A549 (cell line): ENCODE data around the gene LENG1.

Experiments used
- CEBPB ChIP-seq, 2 experiments: fragments of >200 bp in 1 of 2; sonication (Bioruptor Twin) in 1 of 2; formaldehyde crosslinking in 1 of 2; IDR thresholded peaks; 2 replicates each; pipeline ENCODE4 v1.6.1; 2012 to 2016
- CHD2 ChIP-seq: fragments of 150-350 bp; IDR thresholded peaks from 2 replicates; pipeline ENCODE4 v1.6.1; 2014; ENCODE audit warnings: low read length; ENCODE audit not compliant: partially characterized antibody
- CTCF ChIP-seq: fragments of >200 bp; sonication (Bioruptor Twin); formaldehyde crosslinking; IDR thresholded peaks from 3 replicates; pipeline ENCODE4 v1.5.1; 2016
- JUN ChIP-seq, 2 experiments: fragments of >200 bp; sonication (Bioruptor Twin); formaldehyde crosslinking; IDR thresholded peaks; 2 replicates in 1 of 2; 3 replicates in 1 of 2; pipeline ENCODE4 v1.6.1; 2016 to 2017
- PBX3 ChIP-seq: IDR thresholded peaks from 2 replicates; pipeline ENCODE4 v1.6.1; 2012
- REST ChIP-seq: fragments of 200-600 bp; sonication (generic); IDR thresholded peaks from 2 replicates; pipeline ENCODE4 v1.6.1; 2016; ENCODE audit warnings: antibody characterized with exemption, mild to moderate bottlenecking, moderate library complexity

GRCh38 chr19:54123682-54124081 is 35.8 kb downstream of the LENG1 start:
- TF ChIP-seq REST (no peak), JUN (IDR thresholded peaks at IDR 0.05) (no peak), CTCF (no peak), PBX3 (no peak), CHD2 (no peak), CEBPB (IDR thresholded peaks at IDR 0.05) (no peak)
